HG03108 (cell line): ENCODE results near the gene SCN5A.
A peak's percentile ranks its signal among the peaks of the same experiment; 100 is the strongest.

ENCODE experiments used
- ATAC-seq: cut with Tn5 transposase; IDR thresholded peaks from one replicate; pipeline ENCODE4 v1.9.1; 2021; ENCODE audit warnings: moderate library complexity; ENCODE audit not compliant: unreplicated experiment

Gene SCN5A

DNA sequence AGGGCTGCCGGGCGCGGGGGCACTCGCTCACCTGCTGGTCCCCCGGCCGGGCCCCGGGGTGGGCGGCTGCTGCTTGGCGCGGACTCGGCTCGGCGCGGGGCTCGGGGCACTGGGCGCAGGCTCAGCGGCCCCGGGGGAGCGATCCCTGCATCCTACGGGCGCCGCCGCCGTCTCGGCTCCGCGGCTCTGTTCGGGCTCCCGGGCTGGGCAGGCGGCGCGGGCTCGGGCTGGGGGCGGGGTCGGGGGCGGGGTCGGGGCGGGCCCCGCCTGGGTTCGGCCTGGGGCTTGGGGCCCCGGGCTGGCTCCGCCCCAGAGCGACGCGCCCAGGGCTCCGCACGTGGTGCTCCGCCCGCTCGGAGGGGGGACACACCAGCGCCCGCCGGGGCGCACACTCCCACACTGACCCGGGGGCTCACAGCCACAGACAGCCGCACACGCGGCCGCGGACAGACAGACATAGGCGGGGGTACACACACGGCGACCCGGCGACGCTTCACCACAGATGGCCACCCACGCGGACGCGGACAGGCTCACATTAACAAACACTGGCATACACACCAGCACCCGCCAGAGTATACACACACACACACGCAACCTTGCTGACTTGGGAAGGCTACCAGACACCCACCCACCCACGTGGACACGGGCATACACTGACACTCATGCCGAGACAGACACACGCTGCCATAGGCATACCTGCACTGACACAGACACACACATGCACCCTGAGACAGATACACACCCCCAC lies at the start of gene SCN5A:
TSS of gene SCN5A (minus strand) at position 188 of the 748 bp plus-strand sequence. CDS start 16,380 bp downstream, outside the sequence.
- ATAC-seq: no peak

DNA sequence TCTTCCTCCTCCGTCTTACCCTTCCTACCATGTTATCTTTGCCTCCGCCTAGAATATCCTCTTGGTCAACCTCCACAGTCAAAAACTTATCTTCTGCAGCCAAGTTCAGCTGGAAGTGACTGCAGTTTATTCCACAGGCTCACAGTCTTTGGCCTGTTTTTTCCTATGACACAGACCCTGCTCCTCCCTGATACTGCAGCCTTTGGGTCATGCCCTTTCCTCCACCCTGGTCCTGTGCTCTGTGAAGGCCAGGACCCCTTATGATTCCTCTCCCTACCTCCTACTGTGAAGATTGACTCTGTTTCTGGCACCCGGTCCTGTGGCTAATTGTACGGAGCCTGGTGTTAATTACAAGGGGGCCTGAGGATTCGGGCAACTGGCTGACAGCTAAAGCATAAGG lies 49.3 kb upstream of the SCN5A start:
- no peak for ATAC-seq

DNA sequence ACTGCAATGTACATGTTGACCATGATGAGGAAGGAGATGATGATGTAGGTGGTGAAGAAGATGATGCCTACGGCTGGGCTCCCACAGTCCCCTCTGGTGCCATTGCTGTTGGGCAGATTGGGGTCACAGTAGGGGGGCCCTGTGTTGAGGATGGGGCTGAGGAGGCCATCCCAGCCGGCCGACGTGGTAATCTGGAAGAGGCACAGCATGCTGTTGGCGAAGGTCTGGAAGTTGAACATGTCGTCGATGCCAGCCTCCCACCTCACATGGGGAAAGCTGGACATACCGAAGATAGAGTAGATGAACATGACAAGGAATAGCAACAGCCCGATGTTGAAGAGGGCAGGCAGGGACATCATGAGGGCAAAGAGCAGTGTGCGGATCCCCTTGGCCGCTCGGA lies 48.6 kb upstream of the SCN5A start:
- ATAC-seq: no peak

DNA sequence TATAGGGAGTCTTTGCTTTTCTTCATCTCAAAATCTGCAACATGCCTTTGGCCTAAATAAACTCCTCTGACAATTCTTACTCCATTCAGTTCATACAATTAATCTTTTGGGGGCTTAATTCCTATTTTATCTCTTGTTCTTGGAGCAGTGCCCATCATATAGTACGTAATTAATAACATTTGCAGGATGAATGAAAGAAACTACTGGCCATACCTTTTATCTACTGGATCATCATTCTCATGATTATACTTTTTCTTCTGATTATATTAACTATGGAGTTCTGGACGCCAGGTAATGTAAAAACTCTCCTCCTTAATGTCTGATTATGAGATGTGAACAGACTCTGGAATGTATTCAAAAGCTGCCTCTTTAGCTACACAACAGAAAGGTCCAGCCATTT lies 46.5 kb upstream of the SCN5A start:
- ATAC-seq: no peak

DNA sequence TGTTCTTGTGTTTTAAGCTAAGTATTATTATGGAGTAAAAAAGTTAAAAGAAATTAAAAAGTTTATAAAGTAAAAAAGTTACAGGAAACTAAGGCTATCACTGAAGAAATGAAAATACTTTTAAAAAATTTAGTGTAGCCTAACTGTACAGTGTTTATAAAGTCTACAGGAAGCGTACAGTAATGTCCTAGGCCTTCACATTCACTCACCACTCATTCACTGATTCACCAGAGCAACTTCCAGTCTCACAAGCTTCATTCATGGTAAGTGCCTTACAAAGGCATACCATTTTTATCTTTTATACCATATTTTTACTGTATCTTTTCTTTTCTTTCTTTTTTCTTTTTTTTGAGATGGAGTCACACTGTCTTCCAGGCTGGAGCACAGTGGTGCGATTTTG lies 40.7 kb upstream of the SCN5A start:
- no peak for ATAC-seq

DNA sequence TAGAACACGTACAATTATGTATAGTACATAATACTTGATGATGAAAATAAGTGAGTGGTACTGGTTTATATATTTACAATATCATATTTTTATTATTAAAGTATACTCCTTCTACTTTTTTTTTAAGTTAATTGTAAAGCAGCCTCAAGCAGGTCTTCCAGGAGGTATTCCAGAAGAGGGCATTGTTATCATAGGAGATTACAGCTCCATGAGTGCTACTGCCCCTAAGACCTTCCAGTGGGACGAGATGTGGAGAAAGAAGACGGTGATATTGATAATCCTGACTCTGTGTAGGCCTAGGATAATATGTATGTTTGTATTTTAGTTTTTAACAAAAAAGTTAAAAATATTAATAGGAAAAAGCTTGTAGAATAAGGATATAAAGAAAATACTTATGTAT lies 40.3 kb upstream of the SCN5A start:
- no peak for ATAC-seq

DNA sequence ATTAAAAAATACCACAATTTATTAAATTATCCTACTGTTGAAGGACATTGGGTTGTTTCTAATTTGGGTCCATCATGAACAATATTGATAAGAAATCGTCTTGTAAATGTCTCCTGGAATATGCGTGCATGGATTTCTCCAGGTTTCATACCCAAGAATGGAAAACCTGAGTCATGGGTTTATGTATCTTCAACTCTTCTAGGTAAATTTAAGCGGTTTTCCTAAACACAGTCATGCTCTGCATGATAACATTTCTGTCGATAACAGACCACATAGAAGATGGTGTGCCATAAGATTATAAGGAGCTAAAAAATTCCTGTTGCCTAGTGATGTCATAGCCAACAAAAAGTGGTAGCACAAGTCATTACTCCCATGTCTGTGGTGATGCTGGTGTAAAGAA lies 39.9 kb upstream of the SCN5A start:
- ATAC-seq: no peak

DNA sequence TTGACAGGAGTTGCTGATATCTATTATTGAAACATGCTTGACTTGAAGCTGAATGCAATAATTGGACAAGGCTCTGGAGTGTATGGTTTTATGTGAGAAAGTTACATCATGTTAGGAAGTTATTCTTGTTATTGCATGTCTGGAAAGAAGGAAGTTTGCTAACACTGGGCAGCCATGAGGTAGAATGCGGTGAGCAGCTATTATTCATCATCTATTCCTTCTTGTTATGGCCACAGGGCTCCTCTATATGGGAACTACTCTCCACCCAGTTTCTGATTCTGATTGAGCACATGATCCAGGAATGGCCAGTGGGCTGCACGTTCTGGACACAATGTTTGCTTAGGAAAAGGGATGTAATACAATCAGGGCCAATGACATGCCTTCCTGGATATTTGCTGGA lies 37.8 kb upstream of the SCN5A start:
- ATAC-seq: no peak

DNA sequence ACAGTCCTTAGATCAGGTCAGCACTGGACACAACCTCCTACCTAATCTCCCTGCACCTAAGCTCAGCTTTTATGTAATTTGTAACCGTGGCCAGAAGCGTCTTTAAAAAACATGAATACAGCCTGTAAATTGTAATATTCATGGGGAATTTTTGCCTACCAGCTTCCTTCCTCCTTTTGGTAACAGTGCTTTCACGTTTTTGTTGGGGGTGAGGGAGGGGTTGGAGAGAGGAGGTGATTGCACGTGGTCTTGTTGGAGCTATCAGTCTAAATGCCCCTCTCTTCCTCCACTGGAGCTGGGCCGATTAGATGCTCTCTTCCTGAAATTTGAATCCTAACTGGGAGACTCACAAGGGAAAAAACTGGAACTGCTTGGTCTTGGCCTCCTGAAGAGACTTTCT lies 35.1 kb upstream of the SCN5A start:
- no peak for ATAC-seq

DNA sequence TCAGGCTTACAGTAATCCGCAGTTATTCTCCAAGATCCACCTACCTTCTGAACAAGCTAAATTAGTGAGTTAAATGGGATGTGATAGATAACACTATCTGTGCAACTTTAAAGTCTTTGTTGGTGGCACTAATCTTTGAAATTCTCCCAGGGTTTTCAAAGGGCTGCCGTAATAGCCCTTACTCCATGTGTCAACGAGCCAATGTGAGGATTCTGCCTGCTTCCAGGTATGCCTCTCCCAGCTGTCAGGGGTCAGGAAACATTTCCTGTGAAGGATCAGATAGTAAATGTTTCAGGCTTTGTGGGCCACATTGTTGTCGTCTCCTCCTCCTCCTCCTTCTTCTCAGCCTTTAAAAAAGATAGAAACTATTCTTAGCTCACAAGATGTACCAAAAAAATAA lies 20.2 kb upstream of the SCN5A start:
- no peak for ATAC-seq

DNA sequence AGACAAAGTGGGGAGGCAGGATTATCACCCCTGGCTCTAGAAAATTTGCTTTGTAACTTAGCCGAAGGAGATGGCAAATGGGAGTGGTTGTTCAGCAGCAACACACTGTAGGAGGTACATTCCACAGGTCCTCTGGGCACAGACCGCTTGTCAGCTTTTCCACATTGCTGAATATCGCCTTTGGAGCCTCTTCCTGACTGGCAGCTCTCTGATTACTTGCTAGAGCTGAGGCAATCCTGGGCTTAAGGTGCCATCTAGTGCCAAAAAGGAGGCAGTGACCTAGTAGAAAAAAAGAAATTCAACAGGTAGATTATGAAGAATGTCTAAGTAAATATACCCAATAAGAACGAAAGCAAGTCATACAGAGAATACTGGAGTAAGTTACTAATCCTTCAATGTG lies 13.1 kb upstream of the SCN5A start:
- ATAC-seq: no peak

DNA sequence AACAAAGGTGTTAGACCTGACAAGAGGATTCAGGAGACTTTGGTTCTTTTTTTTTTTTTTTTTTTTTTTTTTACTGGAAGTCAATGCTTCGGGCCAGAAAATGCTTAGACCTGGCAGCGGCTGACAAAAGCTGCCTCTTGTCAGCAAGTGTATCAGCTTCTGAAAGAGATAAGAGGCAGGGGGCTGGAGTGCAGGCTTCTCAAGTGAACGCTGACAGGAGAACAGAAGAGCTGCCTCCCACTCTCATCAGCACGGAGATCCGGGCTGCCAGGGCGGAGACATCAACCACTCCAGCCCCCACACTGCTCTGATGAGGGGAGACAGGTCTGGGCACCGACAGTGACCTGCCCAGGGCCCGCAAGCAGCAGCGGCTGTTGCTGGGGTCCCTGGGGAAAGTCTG lies 9.4 kb upstream of the SCN5A start:
- ATAC-seq: no peak

DNA sequence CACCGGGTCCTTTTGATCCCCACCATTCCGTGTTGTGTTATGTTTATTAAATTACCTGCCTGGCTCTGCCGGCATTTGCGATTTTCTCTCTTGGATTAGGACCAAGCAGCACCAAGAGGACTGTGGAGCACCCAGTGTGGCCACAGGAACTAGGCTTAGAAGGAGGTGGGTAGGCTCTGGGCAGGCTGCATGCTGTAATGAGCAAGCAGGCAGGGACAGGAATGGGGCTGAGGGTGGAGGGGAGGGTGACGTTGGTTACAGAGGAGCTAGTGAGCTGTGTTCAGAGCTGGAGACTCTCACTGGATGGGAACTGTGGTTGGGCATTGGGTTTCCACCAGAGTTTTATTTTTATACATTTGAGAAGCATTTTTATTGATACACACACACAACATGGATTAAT lies 7.9 kb upstream of the SCN5A start:
- no peak for ATAC-seq

DNA sequence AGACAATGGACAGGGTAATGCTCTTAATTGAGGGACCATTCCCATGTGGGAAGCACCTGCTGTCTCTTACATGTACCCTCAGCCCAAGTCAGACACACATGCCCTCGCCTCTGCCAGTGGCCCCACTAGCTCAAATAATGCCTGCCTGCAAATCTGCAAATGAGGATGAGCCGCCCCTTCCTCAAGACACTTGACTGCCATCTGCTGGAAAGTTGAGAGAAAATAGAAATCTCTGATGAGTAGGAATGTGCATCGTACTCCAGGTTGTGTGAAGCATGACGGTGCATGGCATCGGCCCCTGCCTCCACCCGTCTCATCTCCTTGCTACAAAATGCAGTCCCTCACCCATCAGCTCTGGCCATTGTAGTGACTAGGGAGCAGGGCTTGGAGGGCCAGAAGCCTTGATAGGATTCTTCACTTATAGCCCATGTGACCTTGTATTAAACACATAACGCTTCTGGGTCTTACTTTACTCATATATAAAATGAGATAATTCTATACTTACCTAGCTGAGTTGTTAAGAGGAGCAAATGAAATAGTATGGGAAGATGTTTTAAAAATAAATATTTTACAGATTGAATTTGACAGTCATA lies 6.3 kb upstream of the SCN5A start:
- no peak for ATAC-seq

DNA sequence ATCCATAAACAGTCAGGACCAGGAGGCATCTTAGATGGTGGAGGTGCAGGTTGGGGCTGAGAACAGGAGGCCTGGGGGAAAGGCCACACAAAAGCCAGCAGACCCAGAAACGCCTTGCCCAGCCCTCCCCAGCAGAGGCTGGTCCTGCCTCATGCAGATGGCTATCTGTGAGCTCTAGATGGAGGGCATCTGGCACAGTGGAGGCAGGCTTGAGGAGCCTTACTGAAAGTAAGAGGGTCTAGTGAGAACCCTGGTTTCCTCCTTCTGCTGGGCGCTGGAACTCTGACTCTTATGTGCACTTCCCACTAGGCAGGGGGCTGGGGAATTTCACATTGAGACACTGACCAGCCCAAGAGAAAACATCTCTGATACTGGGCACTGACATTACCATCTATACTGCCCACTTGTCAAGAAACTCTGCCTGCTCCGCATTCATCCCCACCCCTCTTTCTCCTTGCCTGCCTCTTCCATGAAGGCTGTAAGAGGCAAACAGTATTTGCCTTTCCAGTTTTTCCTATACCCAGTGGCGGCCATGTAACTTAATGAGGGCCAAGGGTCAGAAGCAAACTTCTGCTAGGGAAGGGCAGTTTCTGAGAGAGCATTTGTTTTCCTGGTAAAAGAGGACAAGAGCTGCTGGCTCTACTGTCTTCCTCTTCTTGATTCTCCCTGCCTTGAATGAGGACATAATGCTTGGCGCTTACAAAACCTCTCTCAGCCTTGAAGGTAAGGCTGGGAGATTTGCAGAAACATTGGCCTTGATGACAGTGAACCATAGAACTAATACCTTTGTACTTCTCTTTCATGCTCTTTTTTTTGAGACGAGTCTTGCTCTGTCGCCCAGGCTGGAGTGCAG lies 4.4 kb upstream of the SCN5A start:
- ATAC-seq: no peak

DNA sequence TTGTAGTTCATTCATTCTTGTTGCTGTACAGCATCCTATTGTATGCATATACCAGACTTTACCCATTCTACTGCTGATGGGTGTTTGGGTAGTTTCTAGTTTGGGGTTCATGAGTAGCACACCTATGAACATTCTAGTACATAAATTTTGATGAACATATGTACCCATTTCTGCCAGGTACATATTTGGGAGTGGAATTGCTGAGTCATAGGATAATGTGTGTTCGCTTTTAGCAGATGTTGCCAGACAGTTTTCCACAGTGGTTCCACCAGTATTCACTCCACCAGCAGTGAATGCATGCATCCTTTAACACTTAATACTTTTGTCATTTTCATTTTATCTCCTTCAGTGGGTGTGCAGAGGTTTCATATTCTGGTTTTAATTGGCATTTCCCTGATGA lies 3.4 kb upstream of the SCN5A start:
- no peak for ATAC-seq

DNA sequence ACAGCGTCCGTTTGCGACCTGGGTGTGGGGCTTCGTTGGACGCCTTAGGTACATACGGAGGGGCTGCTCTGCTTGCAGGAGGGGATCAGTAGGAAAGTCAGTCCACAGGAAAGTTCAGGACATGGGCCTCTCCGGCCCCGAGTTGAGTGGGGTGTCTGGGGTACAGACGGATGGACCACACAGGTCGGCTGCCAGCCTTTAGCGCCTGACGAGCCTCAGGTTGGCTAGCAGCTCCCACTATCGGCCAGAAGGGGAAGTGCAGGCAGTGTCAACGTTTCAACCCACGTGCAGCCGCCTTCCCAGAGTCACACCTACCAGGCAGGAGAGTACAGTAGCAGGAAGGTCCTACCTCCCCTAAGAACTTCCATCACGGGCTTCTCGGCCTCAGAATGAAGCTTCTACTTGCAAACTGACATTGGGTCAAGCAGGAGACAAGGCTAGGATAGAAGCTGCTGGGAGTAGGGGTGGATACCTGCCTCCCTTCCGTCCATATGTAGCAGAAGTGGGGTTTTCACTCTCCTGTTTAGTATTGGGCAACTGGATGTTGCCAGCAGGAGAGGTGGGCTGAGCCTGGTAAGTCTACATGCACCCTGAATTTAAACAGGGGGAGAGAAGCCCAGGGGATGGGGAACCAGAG lies 1.8 kb upstream of the SCN5A start:
- peak; percentile 56 for ATAC-seq

DNA sequence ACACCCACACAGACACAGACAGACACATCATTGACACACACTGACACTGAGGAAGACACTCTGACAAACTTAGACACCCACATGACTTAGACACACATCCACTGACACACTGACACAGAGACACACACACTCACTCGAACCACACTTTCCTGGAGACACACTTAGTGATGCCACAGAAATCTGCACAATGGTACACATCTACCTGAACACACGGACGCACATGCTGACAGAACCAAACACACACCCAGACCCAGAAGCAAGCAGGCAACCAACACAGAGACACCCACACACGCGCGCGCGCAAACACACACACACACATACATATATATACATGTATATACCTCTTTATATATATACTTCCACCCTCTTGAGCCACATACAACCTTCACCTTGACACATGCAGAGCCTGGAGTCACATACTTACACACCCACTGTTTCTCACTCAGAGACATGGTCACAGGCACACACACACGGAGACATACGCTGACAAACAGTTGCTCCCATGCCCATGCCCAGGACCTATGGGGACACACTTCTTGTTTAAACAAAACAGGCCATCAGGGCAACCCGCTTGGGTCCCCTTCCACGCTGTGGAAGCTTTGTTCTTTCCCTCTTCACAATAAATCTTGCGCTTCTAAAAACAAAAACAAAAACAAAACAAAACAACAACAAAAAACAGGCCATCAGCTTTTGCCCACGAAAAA lies 913 bp upstream of the SCN5A start:
- ATAC-seq: no peak

DNA sequence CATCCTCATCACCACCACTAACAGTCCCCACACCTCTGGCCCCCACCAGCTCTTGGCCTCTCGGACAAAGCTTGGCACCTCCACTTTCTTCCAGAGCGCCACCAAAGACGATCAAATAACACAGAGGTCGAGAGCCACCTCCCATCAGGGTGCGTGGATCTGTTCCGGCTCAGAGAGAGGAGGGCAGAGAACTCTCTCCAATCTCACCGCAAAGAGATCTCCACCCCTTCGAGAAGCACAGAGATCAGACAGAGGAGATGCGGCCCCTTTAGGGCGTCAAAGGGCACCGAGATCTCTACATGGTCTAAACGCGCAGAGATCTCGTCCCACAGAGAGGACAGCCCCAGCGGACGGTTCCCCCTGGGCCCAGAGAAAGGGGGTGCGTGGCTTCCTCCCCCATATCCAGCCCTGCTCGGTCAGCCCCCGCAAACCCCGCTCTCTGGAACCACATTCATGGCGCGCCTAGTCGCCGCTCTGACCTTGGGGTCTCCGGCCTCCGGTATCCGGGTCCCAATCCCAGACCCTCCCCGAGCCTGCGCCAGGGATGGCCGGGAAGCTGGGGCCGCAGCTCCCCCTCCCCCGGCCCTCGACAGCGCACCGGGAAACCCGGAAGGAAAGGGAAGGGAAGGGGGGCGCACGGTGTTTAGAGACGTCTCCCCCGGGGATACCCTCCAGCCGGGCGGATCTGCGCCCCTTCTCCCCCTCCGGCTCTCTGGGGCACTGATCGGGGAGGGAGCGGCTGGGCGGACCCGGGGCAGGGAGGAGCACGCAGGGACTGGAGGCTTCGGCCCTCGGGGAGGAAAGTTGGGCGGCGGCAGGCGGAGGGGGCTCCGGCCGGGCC lies 608 bp downstream of the SCN5A start:
- ATAC-seq: no peak

DNA sequence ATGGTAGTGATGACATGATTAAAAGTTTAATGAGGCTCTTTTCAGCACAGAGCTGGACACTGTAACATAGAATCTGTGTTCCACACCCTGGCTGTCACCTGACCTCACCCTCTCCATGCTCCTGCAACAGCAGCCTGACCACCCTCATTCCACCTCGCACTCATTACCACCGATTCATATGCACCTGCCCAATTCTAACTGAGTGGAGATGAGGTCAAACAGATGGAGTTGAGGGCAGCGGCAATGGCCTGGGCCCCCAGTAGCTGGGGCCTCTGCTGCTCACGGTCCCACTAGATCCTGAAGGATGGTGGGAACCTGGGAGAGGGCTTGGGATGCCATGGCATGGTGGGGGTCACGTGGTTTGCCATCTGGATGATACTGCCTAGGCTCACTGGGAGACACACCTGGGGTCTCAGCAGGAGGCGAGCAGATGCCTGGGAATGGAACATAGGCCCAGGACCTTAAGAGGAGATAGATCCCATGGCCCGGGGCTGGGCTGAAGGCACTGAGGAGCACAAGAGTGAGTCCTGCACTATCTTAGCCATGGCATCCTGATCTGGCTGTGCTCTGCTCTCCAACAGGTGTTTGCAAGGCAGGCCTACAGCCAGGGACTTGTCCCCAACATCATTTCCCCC lies 1.3 kb downstream of the SCN5A start:
- ATAC-seq: no peak
